Neural crest cell (in vitro differentiated cells): ENCODE results near the gene PMM2. TPM values are rescaled to one million over a fixed set of nuclear protein-coding genes. Genes with fewer than 3 reads are reported as not detected.

Experiments
- DNase-seq: peaks from one replicate; pipeline ENCODE4 v3.0.0; 2021; ENCODE audit warnings: low read depth, mixed read lengths, low spot score
- H3K27ac Mint-ChIP-seq: one replicate; pipeline ENCODE4 v1.8.0; 2021; ENCODE audit warnings: mild to moderate bottlenecking, mixed read lengths; ENCODE audit not compliant: unreplicated experiment
- H3K27me3 Mint-ChIP-seq: 2 replicates; pipeline ENCODE4 v1.8.0; 2021; ENCODE audit warnings: low read depth, mild to moderate bottlenecking, mixed read lengths
- H3K36me3 Mint-ChIP-seq: 2 replicates; pipeline ENCODE4 v1.8.0; 2021; ENCODE audit warnings: low read depth, mild to moderate bottlenecking, mixed read lengths
- H3K4me1 Mint-ChIP-seq: 2 replicates; pipeline ENCODE4 v1.8.0; 2021; ENCODE audit warnings: mixed read lengths
- H3K4me3 Mint-ChIP-seq: one replicate; pipeline ENCODE4 v1.8.0; 2021; ENCODE audit warnings: mild to moderate bottlenecking, mixed read lengths
- H3K9me3 Mint-ChIP-seq: 2 replicates; pipeline ENCODE4 v1.8.0; 2021; ENCODE audit warnings: mixed read lengths
- CTCF ChIP-seq: fragments of 200-600 bp; sonication (generic); conservative IDR thresholded peaks from 2 replicates; pipeline ENCODE4 v1.5.0; 2021; ENCODE audit warnings: antibody characterized with exemption, mild to moderate bottlenecking
- total RNA-seq: library from RNA; stranded (reverse); gene quantifications from 2 replicates; pipeline ENCODE4 v1.2.1, GENCODE V29; 2021

PMM2 gene
- total RNA-seq, 1 donor from 2014 or later: 21.5 TPM

GRCh38 chr16:8806272-8806983 is 8.8 kb downstream of the PMM2 start:
- H3K9me3 Mint-ChIP-seq: no peaks in the 10 kb centered on the region
- no peak for TF ChIP-seq CTCF
- no peak overlapping the region for H3K27ac Mint-ChIP-seq
- H3K27me3 Mint-ChIP-seq: no peaks in the 10 kb centered on the region
- DNase-seq: no peak
- peaks cover 4% of the 10 kb centered on the region for H3K36me3 Mint-ChIP-seq
- H3K4me1 Mint-ChIP-seq: no peaks in the 10 kb centered on the region
- H3K4me3 Mint-ChIP-seq: no peak overlapping the region

GRCh38 chr16:8807189-8807588 is 9.6 kb downstream of the PMM2 start:
- H3K27ac Mint-ChIP-seq: no peak overlapping the region
- H3K4me1 Mint-ChIP-seq: no peaks in the 10 kb centered on the region
- H3K27me3 Mint-ChIP-seq: no peaks in the 10 kb centered on the region
- no peak overlapping the region for H3K4me3 Mint-ChIP-seq
- no peak for TF ChIP-seq CTCF
- H3K9me3 Mint-ChIP-seq: no peaks in the 10 kb centered on the region
- DNase-seq: no peak
- peaks cover 6% of the 10 kb centered on the region for H3K36me3 Mint-ChIP-seq

- H3K36me3 Mint-ChIP-seq: peaks cover 9% of the 10 kb centered on the region
Measured at GRCh38 chr16:8808009-8808408, 10.4 kb downstream of the PMM2 start.

GRCh38 chr16:8808613-8809353 is 11.1 kb downstream of the PMM2 start:
- H3K4me3 Mint-ChIP-seq: no peak overlapping the region
- H3K9me3 Mint-ChIP-seq: no peaks in the 10 kb centered on the region
- H3K27me3 Mint-ChIP-seq: no peaks in the 10 kb centered on the region
- no peak for TF ChIP-seq CTCF
- H3K4me1 Mint-ChIP-seq: no peaks in the 10 kb centered on the region
- H3K27ac Mint-ChIP-seq: no peak overlapping the region
- peaks cover 9% of the 10 kb centered on the region for H3K36me3 Mint-ChIP-seq
- no peak for DNase-seq

More at GRCh38 chr16:8808009-8808408, 10.4 kb downstream of the PMM2 start:
- Mint-ChIP-seq H3K27ac (no peak overlapping the region), H3K4me1 (no peaks in the 10 kb centered on the region), H3K4me3 (no peak overlapping the region), H3K9me3 (no peaks in the 10 kb centered on the region), H3K27me3 (no peaks in the 10 kb centered on the region)
- TF ChIP-seq CTCF: no peak
- no peak for DNase-seq

GRCh38 chr16:8812162-8812843 is 14.7 kb downstream of the PMM2 start:
- Mint-ChIP-seq H3K9me3 (no peaks in the 10 kb centered on the region), H3K4me1 (no peaks in the 10 kb centered on the region), H3K27ac (no peak overlapping the region), H3K27me3 (no peaks in the 10 kb centered on the region), H3K4me3 (no peak overlapping the region), H3K36me3 (peaks cover 21% of the 10 kb centered on the region)
- DNase-seq: no peak
- no peak for TF ChIP-seq CTCF
